K562 (cell line): ENCODE data around the gene GLYATL3.

Source experiments
- EP300 ChIP-seq: IDR thresholded peaks from 2 replicates; pipeline ENCODE4 v1.6.1; 2012; ENCODE audit warnings: low read length, improper control_type of control experiment
- EZH2 ChIP-seq: IDR thresholded peaks from 2 replicates; pipeline ENCODE4 v1.6.1; 2012; ENCODE audit warnings: low read depth, mild to moderate bottlenecking, inconsistent platforms, low read length, borderline replicate concordance
- KLF16 ChIP-seq: IDR thresholded peaks from 2 replicates; pipeline ENCODE4 v1.6.1; 2016; ENCODE audit warnings: antibody characterized with exemption
- MTA3 ChIP-seq: fragments of 450-650 bp; formaldehyde crosslinking; IDR thresholded peaks from 2 replicates; pipeline ENCODE4 v1.6.1; 2017; ENCODE audit warnings: mild to moderate bottlenecking, borderline replicate concordance
- NR1H2 ChIP-seq: sonication (generic); formaldehyde crosslinking; IDR thresholded peaks from 2 replicates; pipeline ENCODE4 v1.4.0; 2020; ENCODE audit warnings: mild to moderate bottlenecking, missing genetic modification reagents
- PHF8 ChIP-seq: fragments of 200-600 bp; sonication (generic); IDR thresholded peaks from 2 replicates; pipeline ENCODE4 v1.6.1; 2012; ENCODE audit warnings: mixed run types, mild to moderate bottlenecking, inconsistent platforms, low read length, moderate library complexity, borderline replicate concordance
- POLR2A ChIP-seq: fragments of 450-650 bp; conservative IDR thresholded peaks from 2 replicates; pipeline ENCODE4 v1.6.1; 2016
- POLR2AphosphoS5 ChIP-seq: IDR thresholded peaks from 2 replicates; pipeline ENCODE4 v1.6.1; 2011; ENCODE audit warnings: mild to moderate bottlenecking, low read depth, low read length, moderate library complexity; ENCODE audit not compliant: control insufficient read depth, insufficient read depth
- RFX5 ChIP-seq: IDR thresholded peaks from 2 replicates; pipeline ENCODE4 v1.6.1; 2011; ENCODE audit warnings: low read depth, mild to moderate bottlenecking, improper control_type of control experiment, low read length
- SP1 ChIP-seq: sonication (generic); formaldehyde crosslinking; IDR thresholded peaks from 2 replicates; pipeline ENCODE4 v1.8.1; 2022; ENCODE audit warnings: mild to moderate bottlenecking, missing genetic modification reagents
- TF ChIP-seq, protein P1 (sequence below), 3 experiments: IDR thresholded peaks in 2 of 3; conservative IDR thresholded peaks in 1 of 3; 2 replicates each; pipeline ENCODE4 v1.5.1; 2011 to 2012; ENCODE audit warnings: low read length in 3 of 3, mild to moderate bottlenecking in 3 of 3, control low read depth in 2 of 3, improper control_type of control experiment in 1 of 3, inconsistent platforms in 1 of 3, low read depth in 1 of 3, mixed read lengths in 1 of 3, moderate library complexity in 1 of 3; ENCODE audit not compliant: insufficient read depth in 2 of 3
- TF ChIP-seq, protein P2 (sequence below): sonication (generic); formaldehyde crosslinking; IDR thresholded peaks from 2 replicates; pipeline ENCODE4 v1.8.1; 2022; ENCODE audit warnings: missing genetic modification reagents
- TF ChIP-seq, protein P3 (sequence below), 3 experiments: fragments of 200-800 bp in 1 of 3; fragments of 250-450 bp in 1 of 3; fragments of 450-650 bp in 1 of 3; sonication (Bioruptor Pico) in 1 of 3; sonication (Bioruptor generic) in 1 of 3; formaldehyde crosslinking in 1 of 3; IDR thresholded peaks; 2 replicates each; pipeline versions ENCODE4 v1.6.1 to v1.8.0; 2016 to 2022; ENCODE audit warnings: mild to moderate bottlenecking in 2 of 3, missing genetic modification characterization in 2 of 3, missing compliant biosample characterization in 1 of 3, moderate library complexity in 1 of 3
- TF ChIP-seq, protein P4 (sequence below): fragments of 250-450 bp; sonication (Bioruptor Pico); IDR thresholded peaks from 2 replicates; pipeline ENCODE4 v1.4.0; 2020; ENCODE audit warnings: mild to moderate bottlenecking

DNA sequence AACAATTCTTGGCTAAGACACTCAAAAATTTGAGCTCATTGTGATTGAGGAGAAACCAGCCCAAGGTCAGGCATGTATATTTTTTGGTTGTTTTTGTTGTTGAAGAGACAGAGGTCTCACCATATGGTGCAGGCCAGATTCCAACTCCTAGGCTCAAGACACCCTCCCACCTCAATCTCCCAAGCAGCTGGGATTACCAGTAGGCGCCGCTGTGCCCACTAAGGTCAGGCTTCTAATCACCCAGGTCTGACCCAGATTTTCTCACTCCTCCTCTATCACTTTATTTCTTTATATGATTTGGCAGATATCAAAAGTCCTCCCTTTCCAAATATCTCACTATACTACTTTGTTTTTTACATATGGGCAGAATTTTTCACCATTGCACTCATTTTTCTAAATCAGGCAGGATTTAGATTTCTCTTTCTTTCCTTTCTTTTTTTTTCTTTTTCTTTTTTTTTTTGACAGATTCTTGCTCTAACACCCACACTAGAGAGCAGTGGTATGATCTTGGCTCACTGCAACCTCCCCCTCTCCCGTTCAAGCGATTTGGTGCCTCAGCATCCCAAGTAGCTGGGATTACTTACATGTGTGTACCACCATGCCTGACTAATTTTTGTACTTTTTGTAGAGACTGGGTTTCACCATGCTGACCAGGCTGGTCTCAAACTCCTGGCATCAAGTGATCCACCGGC lies 49.0 kb downstream of the GLYATL3 start:
- no peak for TF ChIP-seq POLR2A
- no peak for TF ChIP-seq POLR2AphosphoS5
- no peak for TF ChIP-seq EZH2
- TF ChIP-seq, protein P1, sequence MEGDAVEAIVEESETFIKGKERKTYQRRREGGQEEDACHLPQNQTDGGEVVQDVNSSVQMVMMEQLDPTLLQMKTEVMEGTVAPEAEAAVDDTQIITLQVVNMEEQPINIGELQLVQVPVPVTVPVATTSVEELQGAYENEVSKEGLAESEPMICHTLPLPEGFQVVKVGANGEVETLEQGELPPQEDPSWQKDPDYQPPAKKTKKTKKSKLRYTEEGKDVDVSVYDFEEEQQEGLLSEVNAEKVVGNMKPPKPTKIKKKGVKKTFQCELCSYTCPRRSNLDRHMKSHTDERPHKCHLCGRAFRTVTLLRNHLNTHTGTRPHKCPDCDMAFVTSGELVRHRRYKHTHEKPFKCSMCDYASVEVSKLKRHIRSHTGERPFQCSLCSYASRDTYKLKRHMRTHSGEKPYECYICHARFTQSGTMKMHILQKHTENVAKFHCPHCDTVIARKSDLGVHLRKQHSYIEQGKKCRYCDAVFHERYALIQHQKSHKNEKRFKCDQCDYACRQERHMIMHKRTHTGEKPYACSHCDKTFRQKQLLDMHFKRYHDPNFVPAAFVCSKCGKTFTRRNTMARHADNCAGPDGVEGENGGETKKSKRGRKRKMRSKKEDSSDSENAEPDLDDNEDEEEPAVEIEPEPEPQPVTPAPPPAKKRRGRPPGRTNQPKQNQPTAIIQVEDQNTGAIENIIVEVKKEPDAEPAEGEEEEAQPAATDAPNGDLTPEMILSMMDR (IDR thresholded peaks at IDR 0.05 in 2 of 3, conservative IDR thresholded peaks at IDR 0.05 in 1 of 3; ENCODE audit: insufficient read depth in 2 of 3, low read depth in 1 of 3, low read length in 3 of 3): peak; percentile 26 to 48 (median 33); a peak in 4 of 6 replicates
- no peak for TF ChIP-seq MTA3
- TF ChIP-seq KLF16: no peak
- no peak for TF ChIP-seq RFX5
- no peak for TF ChIP-seq NR1H2 (CRISPR knock-in tag)
- TF ChIP-seq EP300: no peak
- TF ChIP-seq, protein P2, sequence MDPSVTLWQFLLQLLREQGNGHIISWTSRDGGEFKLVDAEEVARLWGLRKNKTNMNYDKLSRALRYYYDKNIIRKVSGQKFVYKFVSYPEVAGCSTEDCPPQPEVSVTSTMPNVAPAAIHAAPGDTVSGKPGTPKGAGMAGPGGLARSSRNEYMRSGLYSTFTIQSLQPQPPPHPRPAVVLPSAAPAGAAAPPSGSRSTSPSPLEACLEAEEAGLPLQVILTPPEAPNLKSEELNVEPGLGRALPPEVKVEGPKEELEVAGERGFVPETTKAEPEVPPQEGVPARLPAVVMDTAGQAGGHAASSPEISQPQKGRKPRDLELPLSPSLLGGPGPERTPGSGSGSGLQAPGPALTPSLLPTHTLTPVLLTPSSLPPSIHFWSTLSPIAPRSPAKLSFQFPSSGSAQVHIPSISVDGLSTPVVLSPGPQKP (CRISPR knock-in tag): no peak
- TF ChIP-seq SP1 (CRISPR knock-in tag): no peak
- no peak for TF ChIP-seq PHF8
- TF ChIP-seq, protein P3, sequence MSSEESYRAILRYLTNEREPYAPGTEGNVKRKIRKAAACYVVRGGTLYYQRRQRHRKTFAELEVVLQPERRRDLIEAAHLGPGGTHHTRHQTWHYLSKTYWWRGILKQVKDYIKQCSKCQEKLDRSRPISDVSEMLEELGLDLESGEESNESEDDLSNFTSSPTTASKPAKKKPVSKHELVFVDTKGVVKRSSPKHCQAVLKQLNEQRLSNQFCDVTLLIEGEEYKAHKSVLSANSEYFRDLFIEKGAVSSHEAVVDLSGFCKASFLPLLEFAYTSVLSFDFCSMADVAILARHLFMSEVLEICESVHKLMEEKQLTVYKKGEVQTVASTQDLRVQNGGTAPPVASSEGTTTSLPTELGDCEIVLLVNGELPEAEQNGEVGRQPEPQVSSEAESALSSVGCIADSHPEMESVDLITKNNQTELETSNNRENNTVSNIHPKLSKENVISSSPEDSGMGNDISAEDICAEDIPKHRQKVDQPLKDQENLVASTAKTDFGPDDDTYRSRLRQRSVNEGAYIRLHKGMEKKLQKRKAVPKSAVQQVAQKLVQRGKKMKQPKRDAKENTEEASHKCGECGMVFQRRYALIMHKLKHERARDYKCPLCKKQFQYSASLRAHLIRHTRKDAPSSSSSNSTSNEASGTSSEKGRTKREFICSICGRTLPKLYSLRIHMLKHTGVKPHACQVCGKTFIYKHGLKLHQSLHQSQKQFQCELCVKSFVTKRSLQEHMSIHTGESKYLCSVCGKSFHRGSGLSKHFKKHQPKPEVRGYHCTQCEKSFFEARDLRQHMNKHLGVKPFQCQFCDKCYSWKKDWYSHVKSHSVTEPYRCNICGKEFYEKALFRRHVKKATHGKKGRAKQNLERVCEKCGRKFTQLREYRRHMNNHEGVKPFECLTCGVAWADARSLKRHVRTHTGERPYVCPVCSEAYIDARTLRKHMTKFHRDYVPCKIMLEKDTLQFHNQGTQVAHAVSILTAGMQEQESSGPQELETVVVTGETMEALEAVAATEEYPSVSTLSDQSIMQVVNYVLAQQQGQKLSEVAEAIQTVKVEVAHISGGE (CRISPR knock-in tag; IDR thresholded peaks at IDR 0.05): no peak
- TF ChIP-seq, protein P4, sequence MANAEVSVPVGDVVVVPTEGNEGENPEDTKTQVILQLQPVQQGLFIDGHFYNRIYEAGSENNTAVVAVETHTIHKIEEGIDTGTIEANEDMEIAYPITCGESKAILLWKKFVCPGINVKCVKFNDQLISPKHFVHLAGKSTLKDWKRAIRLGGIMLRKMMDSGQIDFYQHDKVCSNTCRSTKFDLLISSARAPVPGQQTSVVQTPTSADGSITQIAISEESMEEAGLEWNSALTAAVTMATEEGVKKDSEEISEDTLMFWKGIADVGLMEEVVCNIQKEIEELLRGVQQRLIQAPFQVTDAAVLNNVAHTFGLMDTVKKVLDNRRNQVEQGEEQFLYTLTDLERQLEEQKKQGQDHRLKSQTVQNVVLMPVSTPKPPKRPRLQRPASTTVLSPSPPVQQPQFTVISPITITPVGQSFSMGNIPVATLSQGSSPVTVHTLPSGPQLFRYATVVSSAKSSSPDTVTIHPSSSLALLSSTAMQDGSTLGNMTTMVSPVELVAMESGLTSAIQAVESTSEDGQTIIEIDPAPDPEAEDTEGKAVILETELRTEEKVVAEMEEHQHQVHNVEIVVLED: no peak
